MG63 (cell line): ENCODE results near the gene MAP6. TPM values are rescaled to one million over a fixed set of nuclear protein-coding genes. Genes with fewer than 3 reads are reported as not detected.

Experiments used
- DNase-seq: peaks from one replicate; pipeline ENCODE4 v3.0.0-alpha.2; 2020
- H3K27me3 ChIP-seq: fragments of 250-450 bp; sonication (Bioruptor Pico); 2 replicates; pipeline ENCODE4 v1.5.1; 2020; ENCODE audit warnings: mild to moderate bottlenecking, moderate library complexity
- H3K36me3 ChIP-seq: fragments of 250-450 bp; sonication (Bioruptor Pico); 2 replicates; pipeline ENCODE4 v1.5.1; 2020; ENCODE audit warnings: mild to moderate bottlenecking, moderate library complexity
- H3K4me3 ChIP-seq: fragments of 250-450 bp; sonication (Bioruptor Pico); 2 replicates; pipeline ENCODE4 v1.5.1; 2020; ENCODE audit warnings: mild to moderate bottlenecking, moderate library complexity
- H3K9me3 ChIP-seq: fragments of 250-450 bp; sonication (Bioruptor Pico); 2 replicates; pipeline ENCODE4 v1.5.1; 2020; ENCODE audit warnings: mild to moderate bottlenecking, moderate library complexity
- total RNA-seq: library from RNA; depleted of rRNA; stranded (reverse); fragments of >200 nt; shearing (Covaris generic); gene quantifications from 2 replicates; pipeline ENCODE4 v1.2.3, GENCODE V29; 2014; ENCODE audit warnings: low replicate concordance

MAP6 gene
- total RNA-seq, 1 experiment from 2014 or later = not detected

DNA sequence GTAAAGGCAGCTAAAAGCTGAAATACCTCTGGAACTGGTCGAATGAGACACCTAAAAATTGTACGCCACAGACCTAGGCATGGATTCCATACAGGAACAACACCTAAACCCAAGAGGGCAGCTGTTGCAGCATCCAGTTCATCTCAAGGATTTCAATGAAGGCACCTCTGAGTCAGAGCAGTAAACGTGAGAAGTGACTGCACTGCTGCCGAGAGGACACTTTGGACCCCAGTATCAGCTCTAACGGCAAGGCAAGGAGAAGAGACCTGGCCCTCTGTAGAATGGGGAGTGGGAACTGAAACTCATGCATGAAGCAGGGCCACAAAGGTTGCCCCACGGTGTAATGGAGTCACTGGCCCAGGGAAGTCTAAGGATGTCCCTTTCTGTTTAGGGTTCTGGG lies 23.9 kb downstream of the MAP6 start:
- Histone ChIP-seq H3K27me3 (peaks cover 3% of the 10 kb centered on the region; the same call in 1 of the 2 replicates), H3K9me3 (no peaks in the 10 kb centered on the region), H3K36me3 (no peaks in the 10 kb centered on the region), H3K4me3 (no peak overlapping the region)
- no peak for DNase-seq

DNA sequence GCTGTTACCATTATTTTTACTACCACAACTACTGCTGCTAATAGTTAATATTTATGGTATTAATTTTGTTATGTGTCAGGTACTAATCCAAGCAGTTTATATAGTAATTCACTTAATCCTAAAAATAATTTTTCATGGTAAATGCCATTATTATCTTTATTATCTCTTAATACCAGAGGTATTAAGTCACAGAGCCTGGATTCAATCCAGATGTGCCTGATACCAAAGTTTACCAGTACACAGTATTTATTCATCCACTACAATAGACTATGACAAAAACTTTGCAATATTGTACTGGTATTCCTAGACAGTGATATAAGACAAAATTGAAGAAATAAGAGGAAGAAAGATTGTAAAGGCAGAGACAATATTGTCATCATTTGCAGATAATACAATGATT lies 24.5 kb downstream of the MAP6 start:
- peaks cover 3% of the 10 kb centered on the region; the same call in 1 of the 2 replicates for H3K27me3 ChIP-seq
- H3K4me3 ChIP-seq = no peak overlapping the region
- H3K9me3 ChIP-seq = no peaks in the 10 kb centered on the region
- DNase-seq = no peak
- no peaks in the 10 kb centered on the region for H3K36me3 ChIP-seq

DNA sequence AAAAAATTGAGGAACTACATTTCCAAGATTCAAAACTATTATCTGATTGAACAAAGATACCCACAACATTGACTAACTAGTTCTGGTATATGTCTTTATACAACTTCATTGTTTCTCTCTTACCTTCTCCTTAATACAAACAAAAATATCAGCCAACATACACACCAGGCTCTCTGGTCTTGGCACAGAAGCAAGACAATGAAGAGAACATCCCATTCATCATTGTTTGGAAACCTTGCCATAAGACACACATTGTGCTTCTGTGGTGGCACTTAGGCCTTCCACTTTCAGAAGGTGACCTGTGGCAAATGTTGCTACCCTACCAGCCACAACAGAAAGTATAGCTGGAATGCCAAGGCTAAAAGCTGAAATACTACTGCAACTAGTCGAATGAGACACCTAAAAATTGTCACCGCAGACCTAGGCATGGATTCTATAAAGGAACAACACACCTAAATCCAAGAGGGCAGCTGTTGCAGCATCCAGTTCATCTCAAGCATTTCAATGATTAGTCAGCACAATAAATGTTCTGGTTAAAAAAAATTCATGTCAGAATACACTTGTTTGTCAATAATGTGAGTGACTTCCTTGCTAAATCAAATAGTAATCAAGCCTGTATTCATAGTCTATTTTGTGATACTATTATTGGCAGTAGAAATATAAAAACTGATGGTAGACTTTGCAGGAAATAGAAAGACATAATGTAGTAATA lies 26.3 kb downstream of the MAP6 start:
- Histone ChIP-seq H3K4me3 (no peak overlapping the region), H3K9me3 (no peaks in the 10 kb centered on the region), H3K27me3 (no peaks in the 10 kb centered on the region), H3K36me3 (no peaks in the 10 kb centered on the region)
- DNase-seq = no peak

DNA sequence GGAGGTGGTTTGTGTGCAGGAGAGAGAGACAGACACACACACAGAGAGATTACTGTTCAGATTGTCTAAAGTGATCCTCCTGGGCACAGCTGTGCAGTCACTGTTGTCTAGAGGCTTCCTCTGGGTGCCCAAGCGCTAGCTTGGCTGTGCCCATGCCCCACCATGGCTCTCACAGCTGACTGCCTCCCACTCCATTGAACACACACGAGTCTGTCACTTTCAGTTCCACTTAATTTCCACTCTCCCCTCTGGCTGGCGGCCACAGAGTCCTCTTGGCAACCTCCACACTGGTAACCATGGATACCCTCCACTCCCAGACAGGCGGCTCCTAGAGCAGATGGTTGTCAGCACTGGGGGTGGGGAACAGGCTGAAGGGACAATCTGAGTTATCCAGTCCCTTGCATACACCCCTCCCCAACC lies 29.1 kb downstream of the MAP6 start:
- H3K27me3 ChIP-seq = no peaks in the 10 kb centered on the region

DNA sequence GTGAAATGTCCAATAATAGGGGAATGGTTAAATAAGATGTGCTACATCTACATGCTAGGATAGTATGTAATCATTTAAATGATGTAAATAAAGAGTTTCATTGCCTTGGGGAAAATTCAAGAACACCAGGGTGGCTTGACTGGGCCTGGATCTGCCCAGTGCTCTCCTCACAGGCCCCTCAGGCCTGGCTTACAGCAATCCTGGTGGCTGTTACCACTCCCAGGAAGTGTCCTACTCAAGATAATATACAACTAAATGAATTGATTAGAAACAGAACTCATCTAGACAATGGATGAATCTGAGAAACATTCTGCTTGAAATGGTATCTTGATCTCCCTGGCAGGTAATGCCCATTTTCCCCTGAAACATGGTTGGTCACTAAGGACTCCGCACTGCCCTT lies 30.8 kb downstream of the MAP6 start:
- no peaks in the 10 kb centered on the region for H3K27me3 ChIP-seq
- H3K9me3 ChIP-seq = no peaks in the 10 kb centered on the region
- no peak for DNase-seq
- no peaks in the 10 kb centered on the region for H3K36me3 ChIP-seq
- H3K4me3 ChIP-seq = no peak overlapping the region

More for the DNA sequence above, 29.1 kb downstream of the MAP6 start:
- no peak for DNase-seq
- no peaks in the 10 kb centered on the region for H3K9me3 ChIP-seq
- H3K4me3 ChIP-seq = no peak overlapping the region
- no peaks in the 10 kb centered on the region for H3K36me3 ChIP-seq

DNA sequence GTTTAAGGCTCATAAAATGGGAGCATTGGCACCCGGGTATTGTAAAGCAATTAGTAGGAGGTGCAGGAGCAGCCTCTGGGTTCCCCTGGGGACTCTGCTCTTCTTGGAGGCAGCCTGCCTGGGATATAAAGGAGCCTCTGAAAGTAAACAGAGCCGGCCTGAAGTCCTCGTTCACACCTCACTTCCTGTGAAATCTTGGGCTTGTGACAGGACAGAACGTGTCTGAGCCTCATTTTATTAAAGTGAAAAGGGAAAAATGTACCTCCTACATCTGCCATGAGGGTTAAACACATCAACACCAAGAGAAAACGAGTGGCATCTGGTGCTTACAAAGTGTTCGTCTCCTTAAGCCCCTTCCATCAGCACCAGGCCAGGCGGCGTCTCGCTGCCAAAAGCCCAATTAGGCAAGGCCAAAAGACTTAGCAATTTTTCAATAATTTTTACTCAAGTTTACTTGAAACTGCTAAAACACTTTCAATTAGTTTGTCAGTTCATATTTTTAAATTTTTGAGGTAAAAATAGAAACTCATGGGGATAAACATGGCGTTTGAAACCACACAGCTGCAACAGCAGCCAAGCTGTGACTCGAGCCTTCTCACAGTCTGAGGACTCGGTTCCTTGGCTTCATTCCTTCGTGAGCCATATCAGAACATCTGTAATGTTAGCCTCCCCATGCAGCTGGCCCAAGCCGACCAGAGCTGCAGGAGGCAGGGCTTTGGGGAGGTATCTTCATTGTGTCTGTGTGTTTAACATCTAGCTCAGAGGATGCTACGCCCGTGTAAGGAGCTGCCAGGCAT lies 33.6 kb downstream of the MAP6 start:
- DNase-seq = peak; percentile 6
- H3K9me3 ChIP-seq = no peaks in the 10 kb centered on the region
- no peak overlapping the region for H3K4me3 ChIP-seq
- peaks cover 15% of the 10 kb centered on the region for H3K27me3 ChIP-seq
- no peaks in the 10 kb centered on the region for H3K36me3 ChIP-seq

DNA sequence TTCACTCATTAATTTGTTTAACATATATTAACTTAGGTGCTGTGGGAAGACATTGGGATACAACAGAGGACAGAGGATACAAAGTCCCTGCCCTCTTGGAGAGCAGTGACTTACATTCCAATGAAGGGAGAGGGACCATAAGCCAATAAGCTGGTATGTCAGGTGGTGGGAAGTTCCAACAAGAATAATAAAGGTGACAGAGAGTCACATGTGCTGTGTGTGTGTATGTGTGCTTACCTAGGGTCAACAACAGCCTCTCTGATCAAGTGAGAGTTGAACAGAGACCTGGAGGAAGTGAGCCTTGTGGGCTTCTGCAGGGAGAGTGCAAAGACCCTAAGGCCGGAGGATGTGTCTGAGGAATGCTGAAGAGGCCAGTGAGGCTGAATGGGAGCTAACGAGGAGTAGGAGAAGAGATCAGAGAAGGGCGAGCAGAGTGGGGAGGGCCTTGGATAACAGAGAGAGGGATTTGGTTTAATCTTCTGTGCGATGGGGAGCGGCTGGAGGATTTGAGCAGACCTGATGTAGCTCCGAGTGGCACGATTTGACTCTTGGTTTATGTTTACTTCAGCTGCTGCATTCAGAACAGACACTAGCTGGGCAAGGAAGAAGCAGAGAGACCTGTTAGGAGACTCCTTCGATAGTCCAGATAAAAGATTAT lies 35.3 kb downstream of the MAP6 start:
- H3K36me3 ChIP-seq = no peaks in the 10 kb centered on the region
- DNase-seq = no peak
- H3K9me3 ChIP-seq = no peaks in the 10 kb centered on the region
- H3K27me3 ChIP-seq = peaks cover 15% of the 10 kb centered on the region
- no peak overlapping the region for H3K4me3 ChIP-seq

DNA sequence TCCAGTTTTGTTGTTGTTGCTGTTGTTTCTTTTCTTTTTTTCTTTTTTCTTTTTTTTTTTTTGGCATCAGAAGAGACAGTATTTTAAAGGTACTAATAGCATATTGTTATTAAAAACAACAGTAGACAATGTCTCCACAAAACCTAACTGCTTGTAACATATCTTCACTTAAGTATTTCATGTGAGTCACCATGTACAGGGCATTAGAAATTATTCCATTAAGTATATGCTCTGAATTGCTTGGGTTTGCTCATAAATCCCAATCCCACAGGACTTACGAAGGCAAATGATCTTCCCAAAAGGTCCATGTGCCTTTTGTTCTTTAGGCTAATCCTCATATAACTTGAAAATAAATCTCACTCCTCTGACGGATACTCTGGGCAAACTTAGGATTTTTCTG lies 35.9 kb downstream of the MAP6 start:
- DNase-seq = no peak
- Histone ChIP-seq H3K9me3 (no peaks in the 10 kb centered on the region), H3K4me3 (no peak overlapping the region), H3K27me3 (peaks cover 15% of the 10 kb centered on the region), H3K36me3 (no peaks in the 10 kb centered on the region)

DNA sequence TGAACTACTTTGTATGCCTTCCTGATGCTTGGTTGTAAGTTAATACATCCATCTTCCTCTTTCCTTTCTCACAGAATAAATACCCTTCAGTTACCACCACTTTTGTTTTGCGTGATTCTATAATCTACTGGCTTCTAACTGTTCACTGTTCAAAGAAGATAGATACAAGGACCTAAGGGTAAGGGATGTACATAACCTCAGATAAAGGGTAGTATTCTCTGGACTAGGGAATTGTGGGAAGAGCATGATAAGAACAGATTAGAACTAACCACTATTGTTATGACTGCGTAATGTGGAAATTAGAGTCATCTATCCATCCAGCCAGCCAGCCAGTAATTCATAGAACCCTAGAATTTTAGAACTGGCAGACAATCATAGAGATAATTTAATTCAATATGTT lies 36.4 kb downstream of the MAP6 start:
- Histone ChIP-seq H3K4me3 (no peak overlapping the region), H3K9me3 (no peaks in the 10 kb centered on the region), H3K27me3 (peaks cover 15% of the 10 kb centered on the region), H3K36me3 (no peaks in the 10 kb centered on the region)
- DNase-seq = no peak

DNA sequence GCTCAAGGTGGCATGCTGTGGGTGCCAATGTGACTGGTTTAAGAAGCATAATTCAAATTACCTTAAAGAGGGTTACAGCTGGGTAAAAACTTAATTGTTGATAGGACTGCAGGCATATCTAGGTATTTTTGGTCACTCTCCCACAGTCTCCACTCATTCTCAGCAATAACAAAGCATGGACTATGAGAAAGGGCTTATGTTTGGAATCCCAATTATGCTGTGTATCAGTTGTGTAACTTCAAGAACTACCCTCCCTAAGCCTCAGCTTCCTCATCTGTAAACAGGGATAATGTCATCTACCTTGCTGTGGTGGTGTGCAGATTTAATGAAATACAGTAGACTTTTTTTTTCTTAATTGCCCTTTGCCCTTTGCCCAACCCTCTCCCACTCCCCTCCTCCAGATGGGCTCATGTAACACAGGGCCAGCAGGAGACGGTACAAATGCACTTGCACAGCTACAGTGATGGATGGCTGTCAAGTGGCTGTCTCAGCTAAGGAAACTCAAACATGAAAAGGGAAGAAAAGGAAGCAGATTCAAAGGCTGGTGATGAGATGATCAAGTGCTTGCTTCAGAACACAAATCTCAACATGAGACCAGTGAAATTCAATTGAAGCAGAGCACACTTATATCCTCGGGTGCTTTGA lies 37.6 kb downstream of the MAP6 start:
- H3K27me3 ChIP-seq = peaks cover 15% of the 10 kb centered on the region
- DNase-seq = no peak
- H3K36me3 ChIP-seq = no peaks in the 10 kb centered on the region

DNA sequence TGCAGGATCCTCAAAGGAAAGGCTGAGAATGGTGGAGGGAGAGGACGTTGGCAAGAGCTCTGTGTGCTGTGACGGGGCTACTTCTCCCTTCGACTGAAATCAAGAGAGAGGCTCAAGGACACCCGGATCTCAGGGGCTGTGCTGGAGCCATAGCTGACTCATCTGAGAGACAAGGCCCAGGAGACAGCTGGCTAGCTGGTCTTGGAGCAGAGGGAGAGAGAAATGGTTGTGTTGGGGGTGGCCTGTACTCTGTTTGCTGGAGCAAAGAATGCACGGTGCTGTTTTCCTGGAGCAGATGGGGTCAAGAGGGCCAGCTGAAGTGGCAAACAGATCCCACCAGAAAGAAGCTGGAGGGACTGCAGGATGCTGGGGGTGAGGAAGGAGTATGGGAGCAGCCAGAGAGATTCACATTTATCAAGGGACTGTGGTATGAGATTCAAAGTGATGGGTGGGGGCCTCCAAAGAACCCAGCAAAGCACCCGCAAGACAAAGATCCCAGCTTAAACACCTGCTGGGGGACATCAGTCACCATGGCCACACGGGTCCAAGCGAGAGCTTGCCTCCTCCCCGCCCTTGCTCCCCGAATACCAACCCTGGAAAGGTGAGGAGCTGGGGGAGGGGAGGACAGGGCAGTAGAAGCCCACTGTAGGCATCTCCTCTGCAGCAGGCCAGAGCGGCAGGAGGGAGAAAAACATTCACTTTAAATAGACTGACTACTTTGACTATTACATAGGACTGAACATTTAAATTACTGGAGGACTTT lies 40.8 kb downstream of the MAP6 start:
- no peak for DNase-seq
- no peaks in the 10 kb centered on the region for H3K36me3 ChIP-seq
- peaks cover 15% of the 10 kb centered on the region for H3K27me3 ChIP-seq
- no peaks in the 10 kb centered on the region for H3K9me3 ChIP-seq
- H3K4me3 ChIP-seq = no peak overlapping the region

More for the DNA sequence above, 37.6 kb downstream of the MAP6 start:
- no peaks in the 10 kb centered on the region for H3K9me3 ChIP-seq
- H3K4me3 ChIP-seq = no peak overlapping the region

DNA sequence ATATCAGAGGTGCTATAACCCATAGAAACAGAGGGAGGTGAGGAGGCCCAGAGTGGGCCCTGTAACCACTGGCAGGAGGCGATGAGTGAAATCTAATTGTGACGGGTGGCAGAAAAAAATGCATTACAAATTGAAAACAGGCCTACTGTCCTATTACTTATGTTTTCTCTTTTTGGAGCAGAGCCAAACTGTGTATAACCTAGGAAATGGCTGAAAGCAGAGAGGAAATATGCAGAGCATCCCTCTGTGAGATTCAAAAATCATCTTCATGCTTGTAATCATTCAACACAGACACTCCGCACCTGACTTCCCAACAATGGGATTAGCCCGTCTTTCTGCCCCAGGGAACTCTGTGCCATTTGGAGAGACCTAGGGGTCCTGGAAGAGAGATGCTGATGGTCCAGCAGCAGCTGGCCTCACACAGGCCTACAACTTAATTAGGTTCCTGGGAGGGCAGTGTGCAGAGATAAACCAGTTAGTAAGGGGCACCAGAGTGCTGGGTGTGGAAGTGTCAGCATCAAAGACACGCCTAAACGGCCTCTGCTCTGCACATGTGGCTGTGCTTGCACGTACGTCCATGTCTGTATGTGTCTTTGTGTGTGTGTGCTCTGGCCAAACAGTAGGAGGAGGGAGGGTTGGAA lies 41.8 kb downstream of the MAP6 start:
- H3K4me3 ChIP-seq = no peak overlapping the region
- H3K9me3 ChIP-seq = no peaks in the 10 kb centered on the region
- H3K36me3 ChIP-seq = no peaks in the 10 kb centered on the region
- no peak for DNase-seq
- peaks cover 15% of the 10 kb centered on the region for H3K27me3 ChIP-seq

DNA sequence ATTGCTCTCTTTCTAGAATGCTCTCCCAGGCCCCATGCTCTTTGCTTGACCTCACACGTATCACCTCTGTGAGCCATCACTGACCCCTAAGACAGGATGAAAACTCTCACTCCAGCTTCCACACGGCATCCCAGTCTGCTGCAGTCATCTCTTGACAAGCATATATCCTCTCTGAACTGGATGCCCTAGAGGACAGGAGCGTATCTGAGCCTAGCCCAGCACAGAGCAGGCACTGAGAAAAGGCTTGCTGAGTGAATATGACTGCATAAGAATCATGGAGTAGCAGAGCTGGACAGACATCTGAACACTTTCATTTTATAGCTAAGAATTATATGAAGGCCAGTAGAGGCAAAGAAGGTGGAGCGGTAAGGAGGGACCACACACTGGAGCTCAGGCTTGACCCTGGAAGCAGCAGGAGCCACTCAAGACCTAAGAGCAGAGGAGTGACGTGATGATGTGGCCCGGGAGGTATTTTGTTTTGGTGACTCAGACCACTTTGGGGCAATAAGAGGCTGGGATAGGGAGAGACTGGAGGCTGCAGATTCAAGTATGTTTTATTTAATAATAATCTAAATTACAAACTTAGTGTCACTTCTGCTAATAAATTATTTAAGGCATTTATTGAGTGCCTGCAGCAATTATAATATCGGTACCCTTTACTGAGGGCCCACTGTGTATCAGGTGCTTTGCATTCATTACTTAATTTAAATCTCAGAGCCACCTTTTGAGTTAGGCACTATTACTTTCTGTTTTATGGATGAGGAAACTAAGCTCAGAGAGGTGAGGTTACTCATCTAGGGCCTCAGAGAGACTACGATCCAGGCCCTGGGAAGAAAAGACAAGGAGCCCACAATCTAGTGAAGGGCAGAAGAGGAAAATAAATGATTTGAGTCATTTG lies 42.6 kb downstream of the MAP6 start:
- Histone ChIP-seq H3K27me3 (peaks cover 9% of the 10 kb centered on the region), H3K9me3 (no peaks in the 10 kb centered on the region), H3K4me3 (no peak overlapping the region), H3K36me3 (no peaks in the 10 kb centered on the region)
- peak; percentile 69 for DNase-seq

DNA sequence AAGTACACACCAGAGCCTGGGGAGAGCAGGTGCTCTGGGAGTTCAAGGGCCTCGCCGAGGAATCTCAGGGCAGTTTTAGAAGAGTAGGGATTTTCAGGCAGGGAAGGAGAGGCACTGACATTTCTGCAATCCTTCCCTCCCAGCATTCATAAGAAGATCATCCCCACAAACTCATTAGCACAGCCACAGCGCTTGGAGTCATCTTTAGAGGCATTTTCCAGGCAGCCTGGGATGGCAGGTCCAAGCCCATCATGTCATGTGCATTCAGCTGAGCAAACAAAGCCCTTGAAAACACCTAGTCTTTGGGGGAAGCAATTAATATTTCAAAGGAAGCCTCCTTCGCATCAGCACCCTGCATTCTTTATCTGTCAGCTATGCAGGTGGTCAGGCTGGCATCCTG lies 43.8 kb downstream of the MAP6 start:
- Histone ChIP-seq H3K4me3 (no peak overlapping the region), H3K36me3 (no peaks in the 10 kb centered on the region), H3K9me3 (no peaks in the 10 kb centered on the region), H3K27me3 (no peaks in the 10 kb centered on the region)
- DNase-seq = no peak

DNA sequence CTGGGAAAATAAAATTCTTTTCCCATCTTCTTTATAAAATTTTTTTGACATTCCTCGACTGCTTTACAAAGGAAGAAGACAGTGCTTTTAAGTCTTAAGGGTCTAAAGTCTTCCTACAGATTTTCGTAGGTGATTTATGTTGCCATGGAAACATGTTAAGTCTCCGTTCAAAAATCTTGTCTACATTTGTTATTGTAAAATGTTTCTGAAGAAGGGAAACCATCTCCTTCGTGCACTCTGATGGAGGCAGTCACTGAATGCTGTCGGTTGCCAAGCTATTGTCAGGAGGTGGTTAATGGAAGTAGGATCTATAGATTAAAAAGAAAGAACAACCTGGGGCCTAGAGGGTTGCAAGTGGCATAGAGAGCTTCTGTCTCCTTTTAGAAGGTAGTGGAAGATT lies 52.6 kb downstream of the MAP6 start:
- Histone ChIP-seq H3K4me3 (no peak overlapping the region), H3K9me3 (no peaks in the 10 kb centered on the region), H3K27me3 (no peaks in the 10 kb centered on the region), H3K36me3 (no peaks in the 10 kb centered on the region)
- no peak for DNase-seq
